ENCODE data around the gene VWA8. TPM values are rescaled to one million over a fixed set of nuclear protein-coding genes. Genes with fewer than 3 reads are reported as not detected.
"Not testable (repeated sequence)": the region's sequence is repeated elsewhere in the genome, so short reads cannot be mapped to it uniquely, and the experiment has no call there.

VWA8 gene
- total RNA-seq, 1 donor: 10.8 TPM

GRCh38 chr13:41624041-41624440 lies 336.9 kb downstream of the VWA8 start:
- no peak for DNase-seq (ENCODE audit: low read depth in 2 of 3, low spot score in 2 of 3)

GRCh38 chr13:41622432-41623429 lies 338.2 kb downstream of the VWA8 start:
- no peak for DNase-seq (ENCODE audit: low read depth in 2 of 3, low spot score in 2 of 3)

- no peak for DNase-seq (ENCODE audit: low read depth in 2 of 3, low spot score in 2 of 3)
Observed at GRCh38 chr13:41621716-41622431, 339.0 kb downstream of the VWA8 start.

GRCh38 chr13:41617633-41618032 lies 343.3 kb downstream of the VWA8 start:
- not testable (repeated sequence) for DNase-seq (ENCODE audit: low read depth in 2 of 3, low spot score in 2 of 3)

GRCh38 chr13:41616151-41616550 lies 344.8 kb downstream of the VWA8 start:
- no peak for DNase-seq (ENCODE audit: low read depth in 2 of 3, low spot score in 2 of 3)

GRCh38 chr13:41615528-41615855 lies 345.4 kb downstream of the VWA8 start:
- DNase-seq (ENCODE audit: low read depth in 2 of 3, low spot score in 2 of 3): no peak

- no peak for DNase-seq (ENCODE audit: low read depth in 2 of 3, low spot score in 2 of 3)
Observed at GRCh38 chr13:41614671-41615527, 346.0 kb downstream of the VWA8 start.

GRCh38 chr13:41613984-41614661 lies 346.8 kb downstream of the VWA8 start:
- no peak for DNase-seq (ENCODE audit: low read depth in 2 of 3, low spot score in 2 of 3)

GRCh38 chr13:41613471-41613870 lies 347.4 kb downstream of the VWA8 start:
- no peak for DNase-seq (ENCODE audit: low read depth in 2 of 3, low spot score in 2 of 3)

- no peak for DNase-seq (ENCODE audit: low read depth in 2 of 3, low spot score in 2 of 3)
Observed at GRCh38 chr13:41611385-41611784, 349.5 kb downstream of the VWA8 start.

- no peak for DNase-seq (ENCODE audit: low read depth in 2 of 3, low spot score in 2 of 3)
Observed at GRCh38 chr13:41610404-41610803, 350.5 kb downstream of the VWA8 start.

GRCh38 chr13:41609828-41610227 lies 351.1 kb downstream of the VWA8 start:
- DNase-seq (ENCODE audit: low read depth in 2 of 3, low spot score in 2 of 3): no peak

- no peak for DNase-seq (ENCODE audit: low read depth in 2 of 3, low spot score in 2 of 3)
Observed at GRCh38 chr13:41608839-41609177, 352.1 kb downstream of the VWA8 start.

- DNase-seq (ENCODE audit: low read depth in 2 of 3, low spot score in 2 of 3): no peak
Observed at GRCh38 chr13:41608111-41608838, 352.6 kb downstream of the VWA8 start.

GRCh38 chr13:41606646-41607045 lies 354.3 kb downstream of the VWA8 start:
- no peak for DNase-seq (ENCODE audit: low read depth in 2 of 3, low spot score in 2 of 3)

- no peak for DNase-seq (ENCODE audit: low read depth in 2 of 3, low spot score in 2 of 3)
Observed at GRCh38 chr13:41605319-41606285, 355.3 kb downstream of the VWA8 start.

- no peak for DNase-seq (ENCODE audit: low read depth in 2 of 3, low spot score in 2 of 3)
Observed at GRCh38 chr13:41603917-41604316, 357.0 kb downstream of the VWA8 start.

GRCh38 chr13:41601718-41602445 lies 359.0 kb downstream of the VWA8 start:
- DNase-seq (ENCODE audit: low read depth in 2 of 3, low spot score in 2 of 3): no peak
